Measurements from ENCODE around the gene EPHA6.

EPHA6 gene

GRCh38 chr3:97662762-97663161 lies 848.4 kb downstream of the EPHA6 start:
- no peak for DNase-seq

- no peak for DNase-seq
Observed at GRCh38 chr3:97665896-97666295, 851.5 kb downstream of the EPHA6 start.

- no peak for DNase-seq
Observed at GRCh38 chr3:97670952-97671351, 856.6 kb downstream of the EPHA6 start.

- DNase-seq, result no peak
Observed at GRCh38 chr3:97673357-97673997, 859.1 kb downstream of the EPHA6 start.

GRCh38 chr3:97674461-97674860 lies 860.1 kb downstream of the EPHA6 start:
- DNase-seq, result no peak

GRCh38 chr3:97680210-97680609 lies 865.8 kb downstream of the EPHA6 start:
- DNase-seq, result no peak

GRCh38 chr3:97680696-97681095 lies 866.3 kb downstream of the EPHA6 start:
- DNase-seq, result no peak

GRCh38 chr3:97684490-97684889 lies 870.1 kb downstream of the EPHA6 start:
- DNase-seq, result no peak

- no peak for DNase-seq
Observed at GRCh38 chr3:97686258-97686657, 871.9 kb downstream of the EPHA6 start.

- DNase-seq, result no peak
Observed at GRCh38 chr3:97687734-97688133, 873.3 kb downstream of the EPHA6 start.

- no peak for DNase-seq
Observed at GRCh38 chr3:97689111-97689510, 874.7 kb downstream of the EPHA6 start.

- no peak for DNase-seq
Observed at GRCh38 chr3:97689962-97690361, 875.6 kb downstream of the EPHA6 start.

GRCh38 chr3:97691354-97691753 lies 877.0 kb downstream of the EPHA6 start:
- no peak for DNase-seq

- DNase-seq, result no peak
Observed at GRCh38 chr3:97692389-97692788, 878.0 kb downstream of the EPHA6 start.

- no peak for DNase-seq
Observed at GRCh38 chr3:97692831-97693230, 878.4 kb downstream of the EPHA6 start.

- DNase-seq, result no peak
Observed at GRCh38 chr3:97694876-97695275, 880.5 kb downstream of the EPHA6 start.

GRCh38 chr3:97698691-97699090 lies 884.3 kb downstream of the EPHA6 start:
- DNase-seq, result no peak

GRCh38 chr3:97699889-97700288 lies 885.5 kb downstream of the EPHA6 start:
- DNase-seq, result no peak

GRCh38 chr3:97705764-97706163 lies 891.4 kb downstream of the EPHA6 start:
- no peak for DNase-seq

GRCh38 chr3:97706226-97706625 lies 891.8 kb downstream of the EPHA6 start:
- DNase-seq, result no peak

GRCh38 chr3:97711654-97712053 lies 897.3 kb downstream of the EPHA6 start:
- DNase-seq, result no peak

- DNase-seq, result no peak
Observed at GRCh38 chr3:97712919-97713318, 898.5 kb downstream of the EPHA6 start.

GRCh38 chr3:97713634-97714033 lies 899.2 kb downstream of the EPHA6 start:
- DNase-seq, result no peak

GRCh38 chr3:97719156-97719821 lies 904.9 kb downstream of the EPHA6 start:
- peak; percentile 56 for DNase-seq

- DNase-seq, result no peak
Observed at GRCh38 chr3:97720417-97720816, 906.0 kb downstream of the EPHA6 start.

Measured in HCEC 1CT (cell line).